ENCODE results near the gene NCOA5. TPM values are rescaled to one million over a fixed set of nuclear protein-coding genes. Genes with fewer than 3 reads are reported as not detected.

The NCOA5 gene
- polyA plus RNA-seq, 1 experiment: 19.0 TPM

GRCh38 chr20:46046588-46047310, 43.0 kb downstream of the NCOA5 start:
- ChIA-PET CTCF (no interaction called here), POLR2A (no interaction called here)
- no peaks in the 10 kb centered on the region for H3K36me3 ChIP-seq (ENCODE audit: control insufficient read depth, insufficient read depth, low read length)
- no peak overlapping the region for H3K4me3 ChIP-seq (ENCODE audit: low read depth, low read length)
- DNase-seq (ENCODE audit: low read depth): no peak
- no peak for TF ChIP-seq CTCF (IDR thresholded peaks at IDR 0.05; ENCODE audit: insufficient read depth, low read depth, low read length)
- peaks cover 1% of the 10 kb centered on the region; the same call in 1 of the 2 replicates for H3K27me3 ChIP-seq (ENCODE audit: control insufficient read depth, insufficient read depth, low read length)

GRCh38 chr20:46044896-46045295, 44.9 kb downstream of the NCOA5 start:
- POLR2A ChIA-PET: no interaction called here
- no peak for TF ChIP-seq CTCF (IDR thresholded peaks at IDR 0.05; ENCODE audit: insufficient read depth, low read depth, low read length)
- Histone ChIP-seq H3K4me3 (ENCODE audit: low read depth, low read length) (no peak overlapping the region), H3K36me3 (ENCODE audit: control insufficient read depth, insufficient read depth, low read length) (no peaks in the 10 kb centered on the region), H3K27me3 (ENCODE audit: control insufficient read depth, insufficient read depth, low read length) (peaks cover 1% of the 10 kb centered on the region; the same call in 1 of the 2 replicates)
- no peak for DNase-seq (ENCODE audit: low read depth)
- CTCF ChIA-PET: no interaction called here

- Histone ChIP-seq H3K27me3 (ENCODE audit: control insufficient read depth, insufficient read depth, low read length) (no peaks in the 10 kb centered on the region), H3K36me3 (ENCODE audit: control insufficient read depth, insufficient read depth, low read length) (no peaks in the 10 kb centered on the region), H3K4me3 (ENCODE audit: low read depth, low read length) (no peak overlapping the region)
- CTCF ChIA-PET: interaction anchor here (1.8 kb wide), 1 partner anchor 20 kb away, joined by 6 read pairs; no protein-coding TSS in a partner anchor
- POLR2A ChIA-PET: no interaction called here
- no peak for TF ChIP-seq CTCF (IDR thresholded peaks at IDR 0.05; ENCODE audit: insufficient read depth, low read depth, low read length)
- no peak for DNase-seq (ENCODE audit: low read depth)
These were observed 46.2 kb downstream of the NCOA5 start for GRCh38 chr20:46043556-46043955.

GRCh38 chr20:46040902-46041535, 48.7 kb downstream of the NCOA5 start:
- DNase-seq (ENCODE audit: low read depth): no peak
- H3K4me3 ChIP-seq (ENCODE audit: low read depth, low read length): no peak overlapping the region
- no peaks in the 10 kb centered on the region for H3K36me3 ChIP-seq (ENCODE audit: control insufficient read depth, insufficient read depth, low read length)
- H3K27me3 ChIP-seq (ENCODE audit: control insufficient read depth, insufficient read depth, low read length): no peaks in the 10 kb centered on the region; the same call in 1 of the 2 replicates
- POLR2A ChIA-PET: no interaction called here
- no peak for TF ChIP-seq CTCF (IDR thresholded peaks at IDR 0.05; ENCODE audit: insufficient read depth, low read depth, low read length)
- CTCF ChIA-PET: interaction anchor here (1.1 kb wide), 1 partner anchor 9 kb away, joined by 4 read pairs; no protein-coding TSS in a partner anchor

GRCh38 chr20:46037036-46037435, 52.7 kb downstream of the NCOA5 start:
- peaks cover 10% of the 10 kb centered on the region for H3K27me3 ChIP-seq (ENCODE audit: control insufficient read depth, insufficient read depth, low read length)
- no peak for TF ChIP-seq CTCF (IDR thresholded peaks at IDR 0.05; ENCODE audit: insufficient read depth, low read depth, low read length)
- ChIA-PET POLR2A (no interaction called here), CTCF (interaction anchor here (1.4 kb wide), 1 partner anchor 10 kb away, joined by 5 read pairs; no protein-coding TSS in a partner anchor)
- DNase-seq (ENCODE audit: low read depth): no peak
- H3K4me3 ChIP-seq (ENCODE audit: low read depth, low read length): no peak overlapping the region
- H3K36me3 ChIP-seq (ENCODE audit: control insufficient read depth, insufficient read depth, low read length): no peaks in the 10 kb centered on the region

Data from BJ (cell line).